GM21515 (cell line): ENCODE measurements around the gene KCNMB2.
"Not testable (repeated sequence)": the region's sequence is repeated elsewhere in the genome, so short reads cannot be mapped to it uniquely, and the experiment has no call there.

Source experiments
- ATAC-seq: cut with Tn5 transposase; IDR thresholded peaks from one replicate; pipeline ENCODE4 v1.9.1; 2021; ENCODE audit not compliant: unreplicated experiment

KCNMB2 gene

GRCh38 chr3:178850450-178851190 lies 314.4 kb downstream of the KCNMB2 start:
- no peak for ATAC-seq

- no peak for ATAC-seq
These were observed 315.3 kb downstream of the KCNMB2 start for GRCh38 chr3:178851564-178851963.

- ATAC-seq = no peak
These were observed 320.6 kb downstream of the KCNMB2 start for GRCh38 chr3:178856804-178857203.

- no peak for ATAC-seq
These were observed 323.1 kb downstream of the KCNMB2 start for GRCh38 chr3:178859386-178859785.

- ATAC-seq = not testable (repeated sequence)
These were observed 323.7 kb downstream of the KCNMB2 start for GRCh38 chr3:178859900-178860436.

GRCh38 chr3:178868681-178869080 lies 332.4 kb downstream of the KCNMB2 start:
- no peak for ATAC-seq

GRCh38 chr3:178870085-178870484 lies 333.8 kb downstream of the KCNMB2 start:
- no peak for ATAC-seq

GRCh38 chr3:178875157-178875556 lies 338.9 kb downstream of the KCNMB2 start:
- ATAC-seq = no peak

GRCh38 chr3:178875836-178876235 lies 339.6 kb downstream of the KCNMB2 start:
- no peak for ATAC-seq

- ATAC-seq = no peak
These were observed 344.0 kb downstream of the KCNMB2 start for GRCh38 chr3:178880274-178880673.
